ENCODE results near the gene NAGS.

- TF ChIP-seq POLR2AphosphoS5 (IDR thresholded peaks at IDR 0.05; ENCODE audit: low read depth, low read length) (no peak), POLR2A (IDR thresholded peaks at IDR 0.05; ENCODE audit: low read depth, low read length) (no peak)
Measured at GRCh38 chr17:44000871-44001460, 3.5 kb upstream of the NAGS start.

All from GM12891 (cell line).